Measurements from ENCODE around the gene SPOCK1.

Gene SPOCK1

DNA sequence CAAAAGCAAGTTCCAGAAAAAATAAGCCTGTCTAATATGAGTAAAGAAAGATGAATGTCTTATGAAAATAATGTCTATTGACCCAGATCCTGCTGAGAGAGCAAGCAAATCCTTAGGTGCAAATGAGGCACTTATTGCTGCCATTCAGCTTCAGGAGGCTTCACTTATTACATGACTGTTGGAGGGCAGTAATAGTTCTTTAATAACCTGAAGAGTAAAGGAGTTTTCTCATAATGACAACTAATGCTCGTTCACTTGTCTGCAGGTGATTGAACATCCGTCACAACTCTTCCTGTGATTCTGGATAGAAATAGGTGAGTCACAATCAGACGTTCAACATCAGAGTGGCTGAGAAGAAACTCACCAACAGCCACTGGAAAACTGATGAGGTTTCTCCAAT is 58.3 kb downstream of the SPOCK1 start:
- DNase-seq: no peak

DNA sequence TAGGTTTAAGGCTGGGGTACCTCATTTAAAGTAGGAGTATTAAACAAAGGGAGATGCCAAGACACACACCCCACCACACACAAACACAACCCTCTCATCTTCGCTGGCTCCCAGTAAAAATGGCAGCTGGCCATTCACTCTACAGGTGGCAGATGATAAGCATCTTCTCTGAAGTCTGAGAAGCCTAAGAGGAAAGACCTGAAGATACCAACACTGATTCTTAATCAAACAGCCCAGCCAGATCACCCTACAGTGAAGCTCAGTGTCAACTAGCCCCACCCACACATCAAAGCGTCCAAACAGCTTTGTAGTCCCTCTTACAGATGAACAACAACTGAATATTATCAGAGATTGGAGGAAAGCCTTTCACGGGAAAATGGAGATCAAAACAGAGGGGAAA is 59.5 kb downstream of the SPOCK1 start:
- no peak for DNase-seq

DNA sequence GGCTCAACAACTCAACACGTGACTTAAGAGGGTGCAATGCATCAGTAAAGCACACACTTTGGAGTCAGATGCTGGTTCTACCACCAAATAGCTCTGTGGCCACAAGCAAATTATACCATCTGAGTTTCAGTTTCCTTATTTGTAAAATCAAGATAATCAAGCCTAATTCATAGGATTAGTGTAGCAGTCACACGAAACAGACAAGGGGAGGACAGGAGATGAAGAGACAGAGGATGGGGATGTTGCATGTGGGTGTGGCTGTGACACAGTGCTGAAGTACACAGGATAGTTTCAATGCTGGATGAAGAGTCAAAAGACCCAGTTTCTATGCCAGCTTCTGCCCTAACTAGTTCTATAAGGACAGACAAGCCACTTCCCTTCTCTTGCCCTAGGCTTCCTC is 60.2 kb downstream of the SPOCK1 start:
- DNase-seq: no peak

DNA sequence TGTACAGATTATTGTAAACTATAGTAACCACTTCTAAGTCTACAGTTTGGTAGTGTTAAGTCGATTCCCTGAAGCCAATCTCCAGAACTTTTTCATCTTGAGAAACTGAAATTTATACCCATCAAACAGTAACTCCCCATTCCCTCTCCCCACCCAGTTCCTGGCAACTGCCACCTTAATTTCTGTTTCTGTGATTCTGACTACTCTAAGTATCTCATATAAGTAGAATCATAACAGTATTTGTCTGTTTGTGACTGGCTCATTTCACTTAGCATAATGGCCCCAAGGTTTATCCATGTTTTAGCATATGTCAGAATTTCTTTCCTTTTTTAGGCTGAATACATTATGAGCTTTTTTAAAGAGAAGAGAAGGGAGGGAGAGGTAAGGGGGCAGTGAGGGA is 61.4 kb downstream of the SPOCK1 start:
- no peak for DNase-seq

DNA sequence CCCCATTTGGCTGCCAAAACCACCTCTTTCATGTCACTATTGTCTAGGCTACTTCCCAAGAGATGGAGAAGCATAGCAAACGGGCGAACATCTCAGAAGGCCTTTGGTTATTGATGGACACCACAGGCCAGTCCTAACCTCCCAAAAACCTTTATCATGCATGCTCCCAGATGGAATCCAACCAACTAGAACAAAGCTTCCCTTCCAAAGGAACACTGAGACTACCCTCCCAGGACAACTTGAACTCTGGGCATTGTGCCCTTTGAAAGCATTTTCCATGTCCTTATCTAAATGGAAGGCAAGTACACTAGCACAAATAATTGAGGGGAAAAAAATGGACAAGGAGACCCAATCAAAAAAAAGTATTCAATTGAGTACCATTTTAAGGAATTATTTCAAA is 65.6 kb downstream of the SPOCK1 start:
- DNase-seq: no peak

DNA sequence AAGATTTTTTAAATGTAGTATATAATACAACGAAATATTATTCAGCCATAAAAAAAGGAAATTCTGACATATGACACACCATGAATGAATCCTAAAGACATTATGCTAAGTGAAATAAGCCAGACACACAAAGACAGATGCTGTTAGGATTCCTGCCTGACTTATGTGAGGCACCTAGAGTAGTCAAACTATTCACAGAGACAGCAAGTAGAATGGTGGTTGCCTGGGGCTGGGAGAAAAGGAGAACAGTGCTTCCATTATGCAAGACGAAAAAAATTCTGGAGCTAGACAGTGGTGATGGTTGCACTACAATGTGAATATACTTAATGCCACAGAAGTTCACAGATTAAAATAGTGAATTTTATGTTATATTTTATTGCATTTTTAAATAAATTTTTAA is 66.8 kb downstream of the SPOCK1 start:
- no peak for DNase-seq

DNA sequence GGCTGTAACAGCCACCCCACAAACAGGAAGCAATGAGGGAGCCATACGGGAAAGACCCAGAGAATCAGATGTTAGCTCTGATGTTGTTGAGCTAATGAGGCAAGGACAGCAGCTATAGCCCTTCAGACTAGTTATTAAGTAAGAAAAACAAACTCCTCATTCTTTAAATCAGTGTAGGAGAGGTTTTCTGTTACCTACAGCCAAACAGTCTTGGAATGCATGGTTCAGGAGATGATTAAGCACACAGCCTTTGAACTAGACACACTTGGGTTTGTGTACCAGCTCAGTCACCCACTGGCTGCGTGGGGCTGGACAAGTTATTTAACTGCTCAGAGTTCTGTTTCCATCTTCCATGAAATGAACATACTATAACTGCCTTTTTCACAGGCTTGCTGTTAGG is 68.1 kb downstream of the SPOCK1 start:
- no peak for DNase-seq

DNA sequence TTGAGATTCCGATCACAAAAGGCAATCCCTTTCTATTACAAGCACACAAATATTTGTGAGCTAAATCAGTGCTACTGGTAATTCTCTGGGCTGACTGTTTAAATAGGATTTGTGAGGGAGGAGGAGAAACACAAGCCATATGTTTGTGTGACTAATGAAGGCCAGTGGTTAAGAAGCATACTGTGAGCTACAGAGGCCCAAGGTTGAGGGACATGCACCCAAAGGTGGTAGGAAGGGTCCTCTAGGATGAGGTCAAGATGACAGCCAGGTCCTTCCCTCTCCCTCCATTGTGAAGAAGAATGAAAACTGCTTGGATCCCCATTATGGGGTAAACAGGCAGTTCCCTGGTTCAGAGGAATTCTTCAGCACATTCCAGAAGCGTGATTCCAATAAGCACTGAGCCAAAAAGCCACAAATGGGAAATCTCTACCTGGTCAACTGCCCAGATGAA is 83.9 kb downstream of the SPOCK1 start:
- no peak for DNase-seq

DNA sequence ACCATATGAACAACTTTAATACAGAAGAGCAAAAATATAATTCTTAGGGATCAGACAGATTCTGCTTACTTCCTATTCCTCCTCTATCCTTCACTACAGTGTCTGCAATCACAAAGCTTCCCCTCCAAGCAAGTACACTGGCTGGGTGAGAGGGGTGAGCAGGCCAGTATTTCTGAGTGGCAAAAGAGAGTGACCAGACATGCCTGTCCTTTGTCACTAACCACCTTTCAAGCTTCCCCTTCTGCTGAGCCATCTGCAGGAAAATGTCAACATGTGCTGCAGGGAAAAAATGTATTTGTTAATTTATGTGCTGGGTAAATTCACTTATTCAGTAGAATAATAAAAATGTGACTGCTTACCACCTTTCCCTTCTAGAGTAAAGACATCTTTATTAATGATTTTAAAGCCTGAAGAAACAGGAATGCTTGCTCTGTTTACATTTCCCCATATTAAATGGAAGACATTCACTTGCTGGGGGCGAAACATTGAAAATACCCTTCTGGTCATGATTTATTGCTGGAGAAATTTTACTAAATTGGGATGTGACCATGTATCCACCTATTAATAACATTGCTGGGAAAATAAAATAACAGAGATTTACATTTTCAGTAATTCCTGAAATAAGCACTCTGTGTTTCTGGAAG is 84.9 kb downstream of the SPOCK1 start:
- DNase-seq: no peak

DNA sequence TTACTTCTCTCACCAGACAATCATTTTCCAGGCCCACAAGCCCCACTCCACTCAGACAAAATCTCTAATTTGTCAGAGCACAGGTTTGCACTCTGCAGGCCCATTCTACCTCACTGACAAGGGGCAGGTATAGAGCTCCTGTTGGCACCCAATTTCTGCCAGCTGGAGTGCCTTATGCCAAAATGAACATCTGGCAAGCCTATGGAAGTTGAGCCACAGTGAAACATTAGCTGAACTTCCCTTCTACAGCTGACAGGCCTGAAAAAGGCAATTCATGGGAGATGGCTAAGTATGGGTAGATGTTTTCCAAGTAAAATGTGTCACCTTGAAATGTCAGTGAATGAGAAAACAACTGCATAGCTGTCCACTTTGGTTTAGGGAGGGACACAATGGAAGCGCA is 87.0 kb downstream of the SPOCK1 start:
- no peak for DNase-seq

DNA sequence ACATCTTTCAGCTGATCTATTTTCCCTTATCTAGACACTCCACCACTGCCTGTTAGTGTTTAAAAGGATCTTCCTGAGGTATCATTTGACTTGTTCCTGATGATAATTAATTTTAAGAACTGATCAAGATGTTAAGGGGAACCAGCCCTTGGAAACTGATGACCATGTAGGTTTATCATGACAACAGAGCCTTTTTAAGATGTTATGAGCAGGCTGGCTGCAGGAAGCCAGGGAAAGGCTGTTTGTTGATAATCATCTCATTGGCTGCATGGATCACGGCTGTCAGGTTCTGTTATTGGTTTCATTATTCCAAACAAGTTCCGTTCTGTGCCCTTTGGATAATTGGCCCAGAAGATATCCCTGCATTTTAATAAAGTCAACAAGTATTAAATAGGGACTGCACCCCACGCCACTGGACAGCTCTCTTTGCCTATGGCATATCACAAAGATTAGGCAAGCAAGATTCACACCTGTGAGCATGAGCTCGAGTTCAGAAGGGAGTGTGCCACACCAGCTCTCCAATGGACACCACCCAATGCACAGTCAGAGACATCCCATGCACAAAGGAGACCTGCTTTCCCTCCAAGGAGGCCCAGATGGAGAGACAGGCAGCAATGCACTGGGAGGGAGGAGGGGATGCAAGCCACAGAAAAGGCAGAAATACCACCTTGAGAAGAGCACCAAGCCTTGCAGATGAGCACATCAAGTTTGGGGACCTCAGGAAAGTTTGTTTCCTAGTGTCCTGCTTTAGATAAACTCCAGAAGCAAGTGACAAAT is 88.7 kb downstream of the SPOCK1 start:
- no peak for DNase-seq

DNA sequence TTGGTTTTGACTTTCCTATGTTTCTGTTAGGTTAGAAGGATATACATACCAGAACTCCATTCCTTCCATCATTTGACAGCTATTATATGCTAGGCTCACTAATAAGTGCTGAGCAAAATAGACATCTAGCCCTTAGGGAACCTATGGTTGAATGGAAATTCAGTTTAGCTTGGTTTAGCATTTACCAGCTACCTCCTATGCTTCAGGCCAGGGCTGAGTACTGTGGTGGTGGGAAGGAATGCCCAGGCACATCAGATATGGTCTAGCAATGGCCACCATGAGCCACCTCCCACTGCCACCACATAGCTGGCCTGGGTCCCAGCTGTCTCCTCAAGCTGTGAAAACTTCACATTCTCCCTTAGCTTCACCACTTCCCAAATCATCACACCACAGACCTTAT is 89.4 kb downstream of the SPOCK1 start:
- DNase-seq: no peak

DNA sequence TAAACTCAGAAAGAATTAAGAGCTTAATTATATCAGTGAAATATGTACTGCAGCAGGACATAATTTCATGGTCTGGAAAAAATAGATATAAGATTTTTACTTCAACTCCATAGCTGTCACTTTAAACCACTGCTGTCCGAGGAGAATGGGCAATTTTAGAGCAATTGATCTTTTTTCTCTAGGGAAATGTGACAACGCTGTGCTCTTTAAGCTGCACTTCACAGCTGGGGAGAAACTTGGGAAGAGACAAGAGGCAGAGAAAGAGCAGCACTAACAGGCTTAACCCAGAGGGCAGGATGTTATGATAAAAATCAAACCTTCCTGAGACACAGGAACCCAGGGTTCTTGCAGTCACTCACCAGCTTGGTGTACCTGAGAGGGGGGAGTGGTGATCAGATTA is 92.0 kb downstream of the SPOCK1 start:
- no peak for DNase-seq

DNA sequence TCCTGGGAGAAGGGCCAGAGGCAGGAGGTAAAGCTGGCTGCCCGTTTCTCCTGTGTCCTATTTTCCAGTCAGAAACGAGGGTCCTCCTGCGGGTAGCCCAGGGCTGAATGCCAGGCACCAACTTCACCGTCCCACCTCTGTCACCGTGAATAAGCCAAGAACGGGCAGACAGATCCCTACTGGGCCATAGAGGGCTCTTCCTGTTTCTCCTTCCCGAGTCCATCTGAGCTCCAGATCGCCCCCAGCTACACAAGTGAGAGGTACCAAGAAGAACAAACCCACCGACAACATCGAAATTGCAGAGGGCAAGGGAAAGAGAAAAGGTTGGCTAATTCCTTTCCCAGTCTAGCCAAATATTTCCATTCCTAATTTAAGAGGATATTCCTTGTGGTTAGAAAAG is 93.7 kb downstream of the SPOCK1 start:
- DNase-seq: no peak

DNA sequence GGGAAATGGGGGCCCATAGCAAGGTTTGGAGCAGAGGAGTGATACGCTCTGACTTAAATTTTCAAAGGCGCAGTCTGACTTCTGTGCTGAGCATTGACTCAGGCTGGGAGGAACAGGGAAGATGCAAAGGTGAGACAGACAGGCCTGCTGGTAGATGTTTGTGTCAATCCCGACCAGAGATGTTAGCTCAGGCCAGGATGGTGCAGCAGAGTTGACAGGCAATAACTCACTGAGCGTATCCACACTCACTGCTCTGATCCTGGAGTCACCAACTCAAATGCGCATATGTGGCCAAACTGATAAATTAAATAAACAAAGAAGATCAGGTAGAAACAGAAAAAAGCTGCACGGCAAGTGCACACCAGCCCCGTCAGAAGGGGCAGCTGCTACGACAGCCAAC is 95.3 kb downstream of the SPOCK1 start:
- DNase-seq: no peak

DNA sequence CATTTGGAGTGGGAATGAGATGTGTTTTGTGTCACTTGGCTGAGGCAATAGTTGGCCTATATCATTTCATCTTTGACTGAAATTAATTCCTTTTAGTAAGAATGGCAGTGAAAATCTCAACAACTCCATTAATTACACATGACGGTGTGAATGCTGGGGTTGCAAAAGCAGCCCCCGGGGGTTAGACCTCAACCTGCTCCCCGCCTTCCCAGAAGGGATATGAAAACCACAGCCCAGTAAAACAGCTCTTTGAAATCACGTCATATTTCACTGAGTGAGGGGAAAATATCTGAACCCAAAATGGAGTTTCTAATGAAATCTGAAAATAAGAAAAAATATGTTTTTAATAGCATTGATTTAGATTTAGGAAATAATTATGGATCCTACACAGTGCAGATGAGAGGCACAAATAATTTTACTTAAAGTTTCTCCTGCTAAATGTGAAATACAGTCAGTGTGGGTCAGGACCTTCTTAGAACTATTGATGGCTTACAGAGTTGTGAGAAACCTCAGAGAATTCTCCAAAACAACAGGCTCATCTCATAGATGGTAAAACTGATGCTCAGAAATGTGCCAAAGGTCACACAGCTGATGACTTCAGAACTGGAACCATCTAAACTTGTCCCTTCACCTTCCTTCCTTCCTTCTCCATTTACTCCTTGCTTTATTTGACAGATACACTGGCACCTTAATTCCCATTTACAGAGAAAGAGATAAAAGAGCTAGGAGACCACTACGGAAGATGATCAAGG is 96.5 kb downstream of the SPOCK1 start:
- DNase-seq: no peak

DNA sequence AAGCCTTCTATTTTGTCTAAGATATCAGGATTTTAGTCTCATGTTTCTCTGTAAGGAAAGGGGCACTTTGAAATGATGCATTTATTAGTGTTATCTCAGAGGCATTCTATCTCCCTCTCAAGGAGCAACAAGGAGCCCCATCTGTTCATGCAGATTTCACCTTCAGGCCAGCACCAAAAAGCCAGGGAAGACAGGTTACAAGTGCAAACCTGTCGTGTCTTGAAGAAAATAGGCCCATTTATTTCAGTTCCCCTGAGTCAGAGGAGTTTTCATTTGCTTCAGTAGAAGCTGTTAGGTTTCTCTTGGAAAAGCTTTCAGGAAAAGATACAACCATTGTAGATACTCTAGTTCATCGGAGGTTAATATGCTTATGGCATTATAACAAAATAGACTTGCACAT is 97.2 kb downstream of the SPOCK1 start:
- no peak for DNase-seq

DNA sequence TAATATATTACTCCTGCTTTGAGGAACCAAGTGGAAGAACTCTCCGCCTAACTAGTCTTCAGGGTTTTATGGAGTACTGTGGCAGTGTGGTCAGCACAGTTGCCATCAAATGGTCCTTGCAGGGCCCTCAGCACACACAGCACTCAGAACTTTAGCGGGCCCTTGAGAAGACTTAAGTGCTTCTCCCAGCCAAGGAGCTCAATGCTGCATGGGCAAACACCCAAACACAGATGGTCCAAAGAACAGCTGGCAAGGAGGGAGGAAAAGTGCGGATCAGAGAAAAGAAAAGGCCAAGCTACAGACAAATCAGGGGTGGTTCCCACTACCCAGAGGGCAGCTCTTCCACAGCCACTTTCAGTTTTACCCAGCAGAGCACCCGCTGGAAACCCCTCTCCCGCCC is 98.6 kb downstream of the SPOCK1 start:
- no peak for DNase-seq

DNA sequence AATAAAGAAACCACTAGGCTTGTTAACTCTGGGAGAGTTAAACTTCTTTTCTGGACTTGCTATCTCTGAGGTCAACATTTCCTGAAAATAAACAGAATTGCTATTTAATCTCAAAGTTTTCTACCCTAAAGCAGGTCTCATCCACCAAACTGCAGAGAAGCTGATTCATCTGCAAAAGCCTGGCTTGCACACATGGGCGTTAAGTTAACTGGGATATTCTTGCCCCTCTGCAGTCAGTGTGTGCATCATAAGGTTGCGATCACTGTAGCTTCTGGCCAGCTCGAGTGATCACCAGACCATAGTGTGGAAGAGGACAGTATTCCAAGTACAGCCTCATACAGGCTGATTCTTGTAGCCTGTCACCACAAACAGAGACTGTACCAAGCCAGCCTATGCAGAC is 99.2 kb downstream of the SPOCK1 start:
- no peak for DNase-seq

DNA sequence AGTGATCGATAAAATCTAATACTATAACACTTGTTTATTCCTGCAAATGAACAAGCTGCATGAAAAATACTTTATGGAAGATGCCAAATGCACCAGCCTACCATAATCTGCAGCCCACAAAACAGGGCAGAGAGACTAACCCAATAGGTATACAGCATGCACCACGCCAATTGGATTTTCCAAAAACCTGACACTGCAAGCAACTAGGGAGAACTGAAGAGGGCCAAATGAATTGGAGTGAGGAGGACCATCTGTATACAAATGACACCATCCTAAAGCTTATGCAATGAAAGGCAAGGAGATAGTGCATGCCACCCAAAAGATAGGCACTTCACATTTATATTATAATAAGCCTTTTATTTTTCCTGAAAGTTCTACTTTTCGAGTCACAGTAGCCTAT is 100.4 kb downstream of the SPOCK1 start:
- DNase-seq: no peak

DNA sequence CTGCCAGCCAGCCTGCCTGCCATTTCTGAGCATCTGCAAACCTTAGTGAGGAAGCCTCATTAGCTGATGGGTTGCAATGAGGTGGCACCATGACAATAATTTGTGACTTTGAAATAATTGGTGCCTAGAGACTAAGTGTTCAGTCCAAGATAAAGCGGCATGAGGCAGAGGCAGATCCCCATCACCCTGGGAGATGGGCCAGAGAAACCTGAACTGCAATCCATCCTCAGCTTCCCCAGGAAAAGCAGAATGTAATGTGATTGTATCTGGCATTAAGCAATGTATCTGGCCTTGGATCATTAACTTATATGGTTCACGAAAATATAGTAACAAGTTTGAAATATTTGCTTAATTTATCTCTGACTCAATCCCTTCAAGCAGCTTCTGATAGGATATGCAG is 101.0 kb downstream of the SPOCK1 start:
- DNase-seq: no peak

DNA sequence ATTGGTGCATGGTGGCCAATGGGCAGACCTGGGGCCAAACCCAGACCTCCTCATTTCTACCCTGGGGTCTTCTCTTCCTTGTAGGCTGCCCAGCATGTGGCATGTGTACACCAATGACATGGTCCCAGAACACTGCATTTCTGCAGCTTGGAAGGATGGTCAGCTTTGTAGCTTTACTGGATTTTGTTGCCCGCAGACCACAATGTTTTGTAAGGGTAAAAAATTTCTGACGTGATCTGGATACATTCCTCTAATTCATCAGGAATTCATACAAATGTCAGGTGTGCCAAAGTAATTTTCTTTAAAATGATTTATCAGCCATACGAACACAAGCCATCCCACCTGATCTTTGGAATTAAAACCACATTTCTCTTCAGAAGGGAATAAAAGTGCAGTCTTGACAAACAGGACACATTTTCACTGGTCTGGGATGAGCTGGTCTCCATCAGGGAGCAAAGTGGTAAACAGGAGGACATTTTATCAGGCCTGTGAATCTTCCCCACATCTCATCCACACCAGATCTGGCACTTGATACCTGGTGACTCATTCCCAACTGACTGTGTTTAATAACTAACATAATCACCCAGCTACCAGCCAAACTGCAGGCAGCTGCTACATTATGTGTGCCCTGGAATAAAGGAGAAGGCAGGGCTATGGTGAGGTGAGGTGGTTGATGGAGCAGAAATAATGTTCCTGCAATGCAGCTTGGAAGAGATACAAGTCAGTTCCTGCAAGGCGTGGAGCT is 103.9 kb downstream of the SPOCK1 start:
- DNase-seq: no peak

DNA sequence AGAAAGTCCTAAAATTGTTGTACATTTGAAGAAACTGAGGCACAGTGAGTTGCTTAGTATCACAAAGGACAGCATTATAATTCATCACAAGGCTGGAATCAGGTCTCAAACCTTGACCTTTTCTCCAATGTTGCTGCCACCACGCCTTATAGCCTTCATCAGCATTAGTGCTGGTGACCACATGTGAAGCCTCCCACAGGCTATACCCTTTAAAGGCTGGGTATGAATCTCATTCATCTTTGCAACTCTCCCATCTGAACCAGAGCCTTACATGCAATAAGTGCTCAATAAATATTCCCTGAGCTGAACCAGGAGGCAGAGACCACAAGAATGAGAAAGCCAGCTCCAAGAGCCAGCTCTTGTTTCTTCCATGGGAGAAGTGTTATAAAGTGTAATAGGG is 104.7 kb downstream of the SPOCK1 start:
- DNase-seq: no peak
